Activated CD8-positive, alpha-beta T cell treated with anti-CD3 and anti-CD28 coated beads for 36 hours (primary cell): ENCODE data around the gene SPAG4. TPM values are rescaled to one million over a fixed set of nuclear protein-coding genes. Genes with fewer than 3 reads are reported as not detected.

Source experiments
- ATAC-seq: fragments of 200-7000 bp; cut with Tn5 transposase; one replicate; pipeline ENCODE4 v1.10.0; 2021; ENCODE audit warnings: mild to moderate bottlenecking, moderate library complexity
- CTCF ChIA-PET: fragments of 350-600 bp; sonication (Branson Sonifier 250); formaldehyde crosslinking; loops from one replicate; lab custom pipeline; 2021; ENCODE audit warnings: antibody characterized with exemption; lab: Charles Lee
- POLR2A ChIA-PET: fragments of 350-600 bp; sonication (Branson Sonifier 250); formaldehyde crosslinking; loops from one replicate; lab custom pipeline; 2021; ENCODE audit warnings: antibody characterized with exemption; lab: Charles Lee
- DNase-seq: peaks from one replicate; pipeline ENCODE4 v3.0.0-alpha.2; 2020
- H3K27ac Mint-ChIP-seq: one replicate; pipeline ENCODE4 v1.8.0; 2021; ENCODE audit warnings: mild to moderate bottlenecking, mixed read lengths
- H3K27me3 Mint-ChIP-seq: one replicate; pipeline ENCODE4 v1.8.0; 2021; ENCODE audit warnings: mixed read lengths
- H3K36me3 Mint-ChIP-seq: one replicate; pipeline ENCODE4 v1.8.0; 2021; ENCODE audit warnings: low read depth, mixed read lengths
- H3K4me1 Mint-ChIP-seq: one replicate; pipeline ENCODE4 v1.8.0; 2021; ENCODE audit warnings: low read depth, mixed read lengths
- H3K4me3 Mint-ChIP-seq: one replicate; pipeline ENCODE4 v1.8.0; 2021; ENCODE audit warnings: mild to moderate bottlenecking, moderate library complexity, mixed read lengths
- H3K9me3 Mint-ChIP-seq: one replicate; pipeline ENCODE4 v1.8.0; 2021; ENCODE audit warnings: mixed read lengths
- intact Hi-C: fragments of 100-400 bp; cut with micrococcal nuclease; formaldehyde crosslinking; loops from one replicate; pipeline ENCODE4 v1.10.0; 2022
- total RNA-seq, 2 experiments: library from RNA; stranded (reverse); gene quantifications; one replicate each; pipeline ENCODE4 v1.2.3, GENCODE V29; 2021
- TF ChIP-seq, protein P1 (sequence below): fragments of 200-600 bp; IDR thresholded peaks from one replicate; pipeline ENCODE4 v1.8.0; 2022; ENCODE audit warnings: antibody characterized with exemption, mild to moderate bottlenecking

SPAG4 gene
- total RNA-seq, 2 experiments from 2014 or later, result 11.5 to 11.8 TPM

DNA sequence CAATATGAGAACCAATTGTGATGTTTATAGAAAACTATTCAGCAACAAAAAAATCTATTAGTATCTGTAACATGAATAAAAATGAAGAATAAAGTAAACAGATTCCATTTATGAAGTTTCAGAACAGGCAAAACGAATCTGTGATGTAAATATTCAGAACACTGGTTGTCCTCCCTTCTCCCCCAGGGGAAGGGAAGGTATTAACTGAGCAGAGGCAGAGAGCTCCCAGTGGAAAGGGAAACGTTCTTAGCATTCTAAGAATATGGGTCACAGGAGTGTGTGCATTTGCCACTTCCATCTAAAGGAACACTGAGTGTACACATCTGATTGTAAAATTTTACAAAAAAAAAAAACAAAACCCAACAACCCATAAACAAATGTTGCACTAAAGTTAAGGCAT, 23.1 kb downstream of the SPAG4 start:
- TF ChIP-seq, protein P1, sequence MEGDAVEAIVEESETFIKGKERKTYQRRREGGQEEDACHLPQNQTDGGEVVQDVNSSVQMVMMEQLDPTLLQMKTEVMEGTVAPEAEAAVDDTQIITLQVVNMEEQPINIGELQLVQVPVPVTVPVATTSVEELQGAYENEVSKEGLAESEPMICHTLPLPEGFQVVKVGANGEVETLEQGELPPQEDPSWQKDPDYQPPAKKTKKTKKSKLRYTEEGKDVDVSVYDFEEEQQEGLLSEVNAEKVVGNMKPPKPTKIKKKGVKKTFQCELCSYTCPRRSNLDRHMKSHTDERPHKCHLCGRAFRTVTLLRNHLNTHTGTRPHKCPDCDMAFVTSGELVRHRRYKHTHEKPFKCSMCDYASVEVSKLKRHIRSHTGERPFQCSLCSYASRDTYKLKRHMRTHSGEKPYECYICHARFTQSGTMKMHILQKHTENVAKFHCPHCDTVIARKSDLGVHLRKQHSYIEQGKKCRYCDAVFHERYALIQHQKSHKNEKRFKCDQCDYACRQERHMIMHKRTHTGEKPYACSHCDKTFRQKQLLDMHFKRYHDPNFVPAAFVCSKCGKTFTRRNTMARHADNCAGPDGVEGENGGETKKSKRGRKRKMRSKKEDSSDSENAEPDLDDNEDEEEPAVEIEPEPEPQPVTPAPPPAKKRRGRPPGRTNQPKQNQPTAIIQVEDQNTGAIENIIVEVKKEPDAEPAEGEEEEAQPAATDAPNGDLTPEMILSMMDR, result no peak
- DNase-seq, result no peak
- no peak for ATAC-seq
- Mint-ChIP-seq H3K27ac (no peak overlapping the region), H3K27me3 (no peaks in the 10 kb centered on the region), H3K36me3 (peaks cover 20% of the 10 kb centered on the region), H3K4me1 (peaks cover 72% of the 10 kb centered on the region), H3K4me3 (no peak overlapping the region), H3K9me3 (no peaks in the 10 kb centered on the region)
- intact Hi-C loops, result no loop called here
- ChIA-PET POLR2A (interaction anchor here (4.8 kb wide), 1 partner anchor 22 kb away, joined by 25 read pairs; no protein-coding TSS in a partner anchor), CTCF (interaction anchor here (1.8 kb wide), 1 partner anchor 20 kb away, joined by 6 read pairs; no protein-coding TSS in a partner anchor)

DNA sequence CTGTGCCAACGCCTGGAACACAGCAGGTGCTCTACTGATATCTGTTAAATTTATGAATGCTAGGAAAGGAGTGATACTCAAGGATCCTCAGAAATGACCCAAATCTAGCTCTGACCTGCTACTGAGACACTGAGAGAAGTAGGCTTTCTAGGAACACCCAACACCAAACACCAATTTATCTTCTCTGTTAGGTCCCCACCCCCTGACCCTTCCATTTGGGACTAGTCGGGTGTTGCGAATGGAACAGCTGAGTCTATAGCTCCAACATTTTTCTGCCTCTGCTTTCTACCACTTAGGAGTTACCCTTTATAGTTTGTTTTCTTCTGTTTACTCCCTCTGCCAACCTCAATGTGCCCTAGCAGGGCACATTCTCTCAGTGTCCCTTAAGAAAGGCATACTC, 25.1 kb downstream of the SPAG4 start:
- H3K27ac Mint-ChIP-seq, result peak overlapping the region; percentile 37
- CTCF ChIA-PET, result no interaction called here
- H3K36me3 Mint-ChIP-seq, result peaks cover 19% of the 10 kb centered on the region
- peaks cover 81% of the 10 kb centered on the region for H3K4me1 Mint-ChIP-seq
- no peaks in the 10 kb centered on the region for H3K9me3 Mint-ChIP-seq
- TF ChIP-seq, protein P1, result no peak
- ATAC-seq (no peak), DNase-seq (no peak)
- no peak overlapping the region for H3K4me3 Mint-ChIP-seq
- intact Hi-C loops, result no loop called here
- POLR2A ChIA-PET, result interaction anchor here (0.6 to 1.2 kb wide), 3 partner anchors 11 to 233 kb away, joined by 3 to 4 read pairs (median 3); no protein-coding TSS in a partner anchor
- no peaks in the 10 kb centered on the region for H3K27me3 Mint-ChIP-seq

DNA sequence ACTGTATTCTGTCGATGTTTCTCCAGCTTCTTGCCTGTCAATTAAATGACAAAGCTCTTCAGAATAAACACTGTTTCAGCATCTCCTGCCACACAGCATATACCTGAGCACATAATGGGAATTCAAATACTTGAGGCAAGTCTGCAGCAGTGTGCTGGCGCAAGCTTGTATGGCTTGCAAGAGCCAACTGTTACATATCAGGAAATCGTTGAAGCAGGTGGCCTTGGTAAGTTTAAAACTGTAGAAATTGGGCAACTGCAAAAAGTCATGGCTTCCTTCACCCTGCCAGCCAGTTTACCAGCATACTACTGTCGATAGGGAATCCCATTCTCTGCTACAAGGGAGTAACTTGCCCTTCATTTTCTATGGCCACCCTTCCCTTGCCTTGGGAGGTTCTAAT, 26.1 kb downstream of the SPAG4 start:
- Mint-ChIP-seq H3K4me1 (peaks cover 82% of the 10 kb centered on the region), H3K9me3 (no peaks in the 10 kb centered on the region), H3K4me3 (no peak overlapping the region), H3K27ac (no peak overlapping the region), H3K36me3 (peaks cover 19% of the 10 kb centered on the region), H3K27me3 (no peaks in the 10 kb centered on the region)
- TF ChIP-seq, protein P1, result no peak
- DNase-seq, result no peak
- ChIA-PET POLR2A (interaction anchor here (0.6 to 1.4 kb wide), 10 partner anchors 13 to 1820 kb away, joined by 3 to 4 read pairs (median 3); no protein-coding TSS in a partner anchor), CTCF (interaction anchor here (1.1 kb wide), 1 partner anchor 13 kb away, joined by 3 read pairs; no protein-coding TSS in a partner anchor)
- no peak for ATAC-seq
- intact Hi-C loops, result no loop called here

DNA sequence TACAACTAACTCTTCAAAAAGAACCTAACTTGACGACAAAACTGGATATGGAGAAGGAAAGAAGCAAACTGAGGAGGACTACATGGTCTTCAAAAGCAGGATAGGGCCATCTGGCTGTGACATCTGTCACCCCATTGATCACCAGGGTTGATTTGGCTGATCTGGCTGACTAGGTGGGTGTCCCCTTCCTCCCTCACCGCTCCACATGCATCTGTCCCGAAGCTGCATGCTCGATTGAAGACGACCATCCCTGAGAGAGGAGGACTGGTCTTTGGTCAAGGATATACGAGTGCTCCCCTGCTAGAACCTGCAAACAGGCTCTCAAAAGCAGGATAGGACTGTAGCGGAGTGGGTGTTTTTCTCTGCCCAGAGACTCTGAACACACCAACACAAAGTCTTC, 27.4 kb downstream of the SPAG4 start:
- TF ChIP-seq, protein P1, result no peak
- ChIA-PET CTCF (interaction anchor here (1.0 kb wide), 1 partner anchor 17 kb away, joined by 3 read pairs; no protein-coding TSS in a partner anchor), POLR2A (interaction anchor here (1.3 to 1.4 kb wide), 2 partner anchors 15 to 17 kb away, joined by 3 read pairs; no protein-coding TSS in a partner anchor)
- Mint-ChIP-seq H3K36me3 (peaks cover 25% of the 10 kb centered on the region), H3K27ac (peak overlapping the region; percentile 39), H3K4me1 (peaks cover 78% of the 10 kb centered on the region), H3K27me3 (no peaks in the 10 kb centered on the region), H3K4me3 (no peak overlapping the region), H3K9me3 (no peaks in the 10 kb centered on the region)
- DNase-seq, result no peak
- intact Hi-C loops, result no loop called here
- ATAC-seq, result no peak

DNA sequence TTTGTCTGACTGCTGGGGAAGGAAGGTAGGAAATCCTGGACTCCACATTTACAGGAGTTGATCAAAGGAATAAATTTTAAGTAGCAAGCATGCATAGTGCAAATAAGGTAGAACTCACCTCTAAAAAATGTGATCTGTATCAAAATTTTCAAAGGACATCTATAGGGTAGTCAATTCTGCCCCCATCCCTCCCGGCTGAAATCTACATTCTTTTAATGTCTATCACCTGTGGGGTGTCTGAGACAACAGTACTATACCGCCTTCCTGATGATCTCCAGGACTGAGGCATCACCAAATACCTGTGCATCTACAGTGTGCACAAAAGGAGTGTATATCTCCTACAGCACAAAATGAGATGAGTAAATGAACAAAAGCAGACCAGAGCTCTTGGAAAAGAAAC, 29.2 kb downstream of the SPAG4 start:
- ChIA-PET CTCF (interaction anchor here (1.4 kb wide), 1 partner anchor 8 kb away, joined by 3 read pairs; no protein-coding TSS in a partner anchor), POLR2A (interaction anchor here (0.9 to 3.2 kb wide), 2 partner anchors 9 to 18 kb away, joined by 5 to 12 read pairs; no protein-coding TSS in a partner anchor)
- intact Hi-C loops, result no loop called here
- DNase-seq (no peak), ATAC-seq (no peak)
- TF ChIP-seq, protein P1, result no peak
- Mint-ChIP-seq H3K4me1 (peaks cover 82% of the 10 kb centered on the region), H3K4me3 (no peak overlapping the region), H3K9me3 (no peaks in the 10 kb centered on the region), H3K36me3 (peaks cover 43% of the 10 kb centered on the region), H3K27me3 (no peaks in the 10 kb centered on the region), H3K27ac (peak overlapping the region; percentile 17)
